A549 (cell line): ENCODE data around the gene CD7.

Experiments
- CHD2 ChIP-seq: fragments of 150-350 bp; IDR thresholded peaks from 2 replicates; pipeline ENCODE4 v1.6.1; 2014; ENCODE audit warnings: low read length; ENCODE audit not compliant: partially characterized antibody
- CTCF ChIP-seq: fragments of >200 bp; sonication (Bioruptor Twin); formaldehyde crosslinking; IDR thresholded peaks from 3 replicates; pipeline ENCODE4 v1.5.1; 2016
- POLR2A ChIP-seq: IDR thresholded peaks from 2 replicates; pipeline ENCODE4 v1.6.1; 2012; ENCODE audit warnings: mild to moderate bottlenecking, low read length
- USF2 ChIP-seq: fragments of 450-650 bp; IDR thresholded peaks from 2 replicates; pipeline ENCODE4 v1.6.1; 2014; ENCODE audit warnings: antibody characterized with exemption

DNA sequence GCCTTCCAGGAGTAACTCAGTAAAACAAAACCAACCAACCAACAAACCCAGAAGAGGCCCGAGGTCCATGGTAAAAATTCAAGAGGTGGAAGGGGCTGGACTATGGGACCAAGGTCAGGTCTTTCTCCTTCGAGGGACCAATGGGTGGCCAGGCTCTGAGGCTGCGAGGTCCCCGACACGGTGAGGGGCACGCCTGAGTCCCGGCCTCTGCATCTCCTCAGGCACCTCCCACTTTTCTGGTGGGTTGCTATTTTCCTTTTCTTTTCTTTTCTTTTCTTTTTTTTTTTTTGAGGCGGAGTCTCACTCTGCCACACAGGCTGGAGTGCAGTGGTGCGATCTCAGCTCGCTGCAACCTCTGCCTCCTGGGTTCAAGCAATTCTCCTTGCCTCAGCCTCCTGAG, 18.0 kb downstream of the CD7 start:
- TF ChIP-seq CTCF (no peak), CHD2 (no peak), USF2 (no peak), POLR2A (no peak)
